Testis (tissue), 3 donors: ENCODE data around the gene EPHA3. TPM values are rescaled to one million over a fixed set of nuclear protein-coding genes. Genes with fewer than 3 reads are reported as not detected.

Source experiments
- DNase-seq: peaks from one replicate; pipeline ENCODE4 v3.0.0-alpha.2; 2019
- H3K27ac ChIP-seq, 2 donors: fragments of 200-600 bp; sonication (generic); one replicate each; pipeline ENCODE4 v1.5.1; 2019
- H3K27me3 ChIP-seq: fragments of 200-600 bp; sonication (generic); one replicate; pipeline ENCODE4 v1.5.1; 2019
- H3K36me3 ChIP-seq: fragments of 200-600 bp; sonication (generic); one replicate; pipeline ENCODE4 v1.5.1; 2017; ENCODE audit warnings: low read depth; ENCODE audit errors: missing control alignments
- H3K4me1 ChIP-seq: fragments of 200-600 bp; sonication (generic); one replicate; pipeline ENCODE4 v1.5.1; 2019
- H3K4me3 ChIP-seq, 2 donors: fragments of 200-600 bp; sonication (generic); one replicate each; pipeline ENCODE4 v1.5.1; 2017 to 2019
- H3K9me3 ChIP-seq: fragments of 200-600 bp; sonication (generic); one replicate; pipeline ENCODE4 v1.5.1; 2017
- POLR2A ChIP-seq: fragments of 450-650 bp; IDR thresholded peaks from one replicate; pipeline ENCODE4 v1.6.1; 2017; ENCODE audit warnings: antibody characterized with exemption, mild to moderate bottlenecking, moderate library complexity
- whole genome bisulfite sequencing, 2 donors: methylation state at CpG; one replicate each; pipeline ENCODE4 v1.1.5; 2018; 5-methylcytosine and 5-hydroxymethylcytosine counted together
- intact Hi-C: fragments of 100-400 bp; cut with DNase I; formaldehyde crosslinking; loops from one replicate; pipeline ENCODE4 v1.15.1; 2023; ENCODE audit warnings: low total_unique reads
- polyA plus RNA-seq: library from polyadenylated mRNA; stranded (reverse); fragments of 350-450 nt; fragmentation: Illumina TruSeq; extraction: RNeasy Lipid Tissue Mini Kit (QIAGEN cat#74804); gene quantifications from one replicate; pipeline ENCODE4 v1.2.3, GENCODE V29; 2014; ENCODE audit warnings: low read depth, low replicate concordance; ENCODE audit not compliant: insufficient read depth
- total RNA-seq, 2 donors: library from RNA; depleted of rRNA; stranded (reverse); fragments of >200 nt; gene quantifications; one replicate each; pipeline ENCODE4 v1.2.3, GENCODE V29; 2016
- TF ChIP-seq, protein P1 (sequence below), 3 experiments: fragments of 450-650 bp in 2 of 3; fragments of 200-600 bp in 1 of 3; sonication (generic) in 1 of 3; IDR thresholded peaks; one replicate each; pipeline ENCODE4 v1.5.1; 2016 to 2019; ENCODE audit warnings: antibody characterized with exemption in 3 of 3, mild to moderate bottlenecking in 2 of 3, moderate library complexity in 1 of 3

EPHA3 gene
- total and polyA plus RNA-seq, 3 donors from 2014 or later: 0.99 to 2.1 (median 1.3) TPM

DNA sequence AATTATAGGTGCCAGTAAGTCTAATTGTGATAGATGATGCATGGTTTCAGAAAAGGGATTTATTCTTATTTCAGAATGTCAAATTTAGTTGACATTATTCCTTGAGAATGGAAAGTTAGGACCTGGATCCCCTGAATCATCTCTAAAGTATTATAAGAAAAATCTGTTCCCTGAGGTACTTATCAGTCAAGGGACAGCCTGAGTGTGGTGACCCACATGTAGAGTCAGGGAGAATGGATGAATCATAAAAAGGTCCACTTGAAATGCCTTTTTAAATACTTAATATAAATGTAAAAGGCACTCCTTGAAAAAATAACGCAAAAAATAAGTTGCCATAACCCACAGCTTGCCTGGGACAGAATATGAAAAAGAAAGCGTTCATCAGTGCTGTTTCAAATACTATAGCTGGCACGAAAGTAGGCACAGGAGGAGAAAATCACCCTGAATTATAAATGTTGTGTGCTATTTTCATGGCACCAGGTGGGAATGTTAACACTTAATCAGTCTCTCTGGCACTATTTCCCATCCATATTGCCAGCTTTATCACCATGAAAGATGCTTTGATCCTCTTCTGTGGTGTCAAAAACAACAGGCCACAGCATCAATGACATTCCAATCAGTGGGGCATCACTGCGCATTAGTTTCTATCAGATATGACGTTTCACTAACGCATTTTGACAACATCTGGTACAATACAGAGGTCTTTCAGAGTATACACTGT lies 208.5 kb downstream of the EPHA3 start:
- TF ChIP-seq POLR2A: no peak
- TF ChIP-seq, protein P1, sequence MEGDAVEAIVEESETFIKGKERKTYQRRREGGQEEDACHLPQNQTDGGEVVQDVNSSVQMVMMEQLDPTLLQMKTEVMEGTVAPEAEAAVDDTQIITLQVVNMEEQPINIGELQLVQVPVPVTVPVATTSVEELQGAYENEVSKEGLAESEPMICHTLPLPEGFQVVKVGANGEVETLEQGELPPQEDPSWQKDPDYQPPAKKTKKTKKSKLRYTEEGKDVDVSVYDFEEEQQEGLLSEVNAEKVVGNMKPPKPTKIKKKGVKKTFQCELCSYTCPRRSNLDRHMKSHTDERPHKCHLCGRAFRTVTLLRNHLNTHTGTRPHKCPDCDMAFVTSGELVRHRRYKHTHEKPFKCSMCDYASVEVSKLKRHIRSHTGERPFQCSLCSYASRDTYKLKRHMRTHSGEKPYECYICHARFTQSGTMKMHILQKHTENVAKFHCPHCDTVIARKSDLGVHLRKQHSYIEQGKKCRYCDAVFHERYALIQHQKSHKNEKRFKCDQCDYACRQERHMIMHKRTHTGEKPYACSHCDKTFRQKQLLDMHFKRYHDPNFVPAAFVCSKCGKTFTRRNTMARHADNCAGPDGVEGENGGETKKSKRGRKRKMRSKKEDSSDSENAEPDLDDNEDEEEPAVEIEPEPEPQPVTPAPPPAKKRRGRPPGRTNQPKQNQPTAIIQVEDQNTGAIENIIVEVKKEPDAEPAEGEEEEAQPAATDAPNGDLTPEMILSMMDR (IDR thresholded peaks at IDR 0.05): no peak
- no peaks in the 10 kb centered on the region for H3K9me3 ChIP-seq
- intact Hi-C loops: no loop called here
- H3K27ac ChIP-seq: no peak overlapping the region
- H3K4me1 ChIP-seq: no peaks in the 10 kb centered on the region
- no peaks in the 10 kb centered on the region for H3K36me3 ChIP-seq
- no peak overlapping the region for H3K4me3 ChIP-seq
- 81 to 92% methylated on average over 6 of the region's 6 CpGs for WGBS, 2 donors
- no peaks in the 10 kb centered on the region for H3K27me3 ChIP-seq
- DNase-seq: no peak

DNA sequence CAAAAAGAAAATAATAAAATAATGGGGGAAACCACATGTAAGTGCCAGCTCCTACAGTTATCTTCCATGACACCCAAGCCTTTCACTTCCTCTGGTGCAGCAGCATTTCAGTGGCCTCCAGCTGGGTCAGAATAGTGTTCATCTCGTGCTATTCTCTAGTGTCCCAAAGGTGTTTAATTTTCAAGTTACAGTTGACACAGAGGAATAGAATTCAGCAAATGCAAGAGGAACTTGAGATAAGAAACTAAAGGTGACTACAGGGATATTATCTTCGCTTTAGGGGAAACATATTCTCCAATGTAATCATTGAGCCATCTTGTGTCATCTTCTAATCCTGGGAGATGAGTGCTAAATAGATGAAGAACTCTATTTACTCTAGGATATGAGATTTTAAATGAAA lies 212.8 kb downstream of the EPHA3 start:
- Histone ChIP-seq H3K36me3 (no peaks in the 10 kb centered on the region), H3K9me3 (no peaks in the 10 kb centered on the region), H3K27me3 (no peaks in the 10 kb centered on the region), H3K4me3 (no peak overlapping the region), H3K4me1 (no peaks in the 10 kb centered on the region), H3K27ac (no peak overlapping the region)
- intact Hi-C loops: no loop called here
- no peak for DNase-seq
- whole genome bisulfite sequencing, 2 donors: 85 to 91% methylated on average over 2 of the region's 2 CpGs
- TF ChIP-seq, protein P1 (IDR thresholded peaks at IDR 0.05): no peak

DNA sequence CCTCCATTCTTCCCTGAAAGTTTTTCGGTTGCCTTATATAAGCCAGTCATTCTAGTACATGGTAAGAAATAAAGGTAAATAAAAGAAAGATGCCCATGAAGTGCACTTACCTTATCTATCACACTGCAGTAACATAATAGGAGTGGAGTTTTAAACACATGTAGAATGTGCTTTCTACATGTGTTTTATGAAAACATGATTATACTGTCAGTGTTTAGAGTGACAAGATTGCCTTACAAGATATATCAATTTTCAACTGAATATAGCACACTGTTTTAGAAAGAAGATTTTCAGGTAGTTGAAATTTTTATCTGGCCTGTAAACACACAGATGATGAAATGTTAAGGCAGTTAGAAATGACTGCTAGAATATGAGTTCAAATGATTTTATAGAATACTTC lies 219.6 kb downstream of the EPHA3 start:
- DNase-seq: no peak
- Histone ChIP-seq H3K27ac (no peak overlapping the region), H3K4me3 (no peak overlapping the region), H3K9me3 (no peaks in the 10 kb centered on the region), H3K27me3 (no peaks in the 10 kb centered on the region), H3K4me1 (no peaks in the 10 kb centered on the region), H3K36me3 (no peaks in the 10 kb centered on the region)
- intact Hi-C loops: no loop called here
- no peak for TF ChIP-seq POLR2A
- TF ChIP-seq, protein P1 (IDR thresholded peaks at IDR 0.05): no peak
- 84 to 93% methylated on average over 1 of the region's 1 CpG for WGBS, 2 donors

DNA sequence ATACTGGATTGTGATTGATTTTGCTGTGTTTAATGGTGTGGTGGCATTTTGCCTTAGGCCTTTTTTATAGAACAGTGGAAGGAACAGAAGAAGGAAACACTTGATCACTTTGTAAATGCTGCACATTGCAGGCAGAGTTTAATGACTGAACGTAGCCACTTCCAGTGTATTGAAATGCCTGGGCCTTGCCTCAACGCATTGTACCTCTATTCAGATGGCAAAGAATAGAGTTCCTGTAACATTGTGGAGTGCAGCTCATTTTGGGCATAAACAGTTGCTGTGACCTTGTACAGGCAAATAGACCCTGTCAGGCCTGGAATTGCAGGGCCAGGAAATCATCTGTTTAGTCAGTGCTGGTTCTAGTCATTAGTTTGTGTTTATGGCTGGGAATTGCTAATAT lies 225.0 kb downstream of the EPHA3 start:
- DNase-seq: no peak
- Histone ChIP-seq H3K9me3 (no peaks in the 10 kb centered on the region), H3K4me1 (no peaks in the 10 kb centered on the region), H3K27me3 (no peaks in the 10 kb centered on the region), H3K36me3 (no peaks in the 10 kb centered on the region), H3K27ac (no peak overlapping the region), H3K4me3 (no peak overlapping the region)
- TF ChIP-seq, protein P1 (IDR thresholded peaks at IDR 0.05): no peak
- TF ChIP-seq POLR2A: no peak
- intact Hi-C loops: no loop called here
- WGBS, 2 donors: 70 to 86% methylated on average over 2 of the region's 2 CpGs

DNA sequence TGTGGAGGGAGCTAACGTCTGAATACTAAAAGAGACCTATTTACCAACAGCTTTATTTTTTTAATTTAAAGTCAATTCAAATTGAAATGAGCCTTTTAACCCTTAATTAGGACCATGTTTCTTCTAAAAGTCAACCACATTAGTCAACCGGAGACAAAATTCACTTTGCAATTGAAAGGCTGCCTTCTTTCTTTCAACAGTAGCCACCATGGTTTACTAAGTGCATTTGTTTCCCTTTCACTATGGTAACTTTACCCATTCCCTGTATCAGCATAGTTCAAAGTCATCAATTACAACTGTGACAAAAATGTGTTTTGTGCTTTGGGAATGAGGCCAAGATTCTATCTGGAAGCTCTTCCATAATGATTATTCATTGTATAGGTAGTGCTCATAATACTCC lies 225.4 kb downstream of the EPHA3 start:
- TF ChIP-seq, protein P1 (IDR thresholded peaks at IDR 0.05): no peak
- TF ChIP-seq POLR2A: no peak
- Histone ChIP-seq H3K27ac (no peak overlapping the region), H3K36me3 (no peaks in the 10 kb centered on the region), H3K4me3 (no peak overlapping the region), H3K27me3 (no peaks in the 10 kb centered on the region), H3K9me3 (no peaks in the 10 kb centered on the region), H3K4me1 (no peaks in the 10 kb centered on the region)
- 75 to 86% methylated on average over 2 of the region's 2 CpGs for WGBS, 2 donors
- no peak for DNase-seq
- intact Hi-C loops: no loop called here
